GM19193 (cell line): Measurements from ENCODE around the gene LRP2BP.

ENCODE experiments used
- POLR2A ChIP-seq: IDR thresholded peaks from 4 replicates; pipeline ENCODE4 v1.6.1; 2011; ENCODE audit not compliant: insufficient read depth, insufficient read length; ENCODE audit errors: extremely low read depth

Gene LRP2BP

GRCh38 chr4:185379326-185380295, 16.1 kb downstream of the LRP2BP start:
- TF ChIP-seq POLR2A = peak; percentile 11

GRCh38 chr4:185378264-185378663, 17.5 kb downstream of the LRP2BP start:
- TF ChIP-seq POLR2A = peak; percentile 15

- TF ChIP-seq POLR2A = no peak
Measured at GRCh38 chr4:185374573-185374972, 21.2 kb downstream of the LRP2BP start.

- TF ChIP-seq POLR2A = no peak
Measured at GRCh38 chr4:185374027-185374426, 21.7 kb downstream of the LRP2BP start.

GRCh38 chr4:185371702-185372101, 24.0 kb downstream of the LRP2BP start:
- TF ChIP-seq POLR2A = no peak

- no peak for TF ChIP-seq POLR2A
Measured at GRCh38 chr4:185370268-185370949, 25.3 kb downstream of the LRP2BP start.

GRCh38 chr4:185369731-185370130, 26.0 kb downstream of the LRP2BP start:
- TF ChIP-seq POLR2A = no peak

- no peak for TF ChIP-seq POLR2A
Measured at GRCh38 chr4:185364886-185365285, 30.8 kb downstream of the LRP2BP start.

- TF ChIP-seq POLR2A = no peak
Measured at GRCh38 chr4:185363251-185363650, 32.5 kb downstream of the LRP2BP start.

- no peak for TF ChIP-seq POLR2A
Measured at GRCh38 chr4:185361872-185362271, 33.9 kb downstream of the LRP2BP start.

- TF ChIP-seq POLR2A = no peak
Measured at GRCh38 chr4:185359767-185360446, 35.8 kb downstream of the LRP2BP start.

GRCh38 chr4:185358959-185359358, 36.8 kb downstream of the LRP2BP start:
- no peak for TF ChIP-seq POLR2A

GRCh38 chr4:185358514-185358913, 37.2 kb downstream of the LRP2BP start:
- TF ChIP-seq POLR2A = no peak

GRCh38 chr4:185357733-185358440, 37.8 kb downstream of the LRP2BP start:
- no peak for TF ChIP-seq POLR2A

GRCh38 chr4:185357211-185357610, 38.5 kb downstream of the LRP2BP start:
- TF ChIP-seq POLR2A = no peak
